ENCODE measurements around the gene TCERG1L. TPM values are rescaled to one million over a fixed set of nuclear protein-coding genes. Genes with fewer than 3 reads are reported as not detected.

TCERG1L gene
- total RNA-seq, 1 donor from 2014 or later: not detected

GRCh38 chr10:131274133-131274880, 37.2 kb downstream of the TCERG1L start:
- H3K36me3 ChIP-seq: no peaks in the 10 kb centered on the region
- intact Hi-C loops (cut with DNase I): no loop called here
- TF ChIP-seq, protein P1, sequence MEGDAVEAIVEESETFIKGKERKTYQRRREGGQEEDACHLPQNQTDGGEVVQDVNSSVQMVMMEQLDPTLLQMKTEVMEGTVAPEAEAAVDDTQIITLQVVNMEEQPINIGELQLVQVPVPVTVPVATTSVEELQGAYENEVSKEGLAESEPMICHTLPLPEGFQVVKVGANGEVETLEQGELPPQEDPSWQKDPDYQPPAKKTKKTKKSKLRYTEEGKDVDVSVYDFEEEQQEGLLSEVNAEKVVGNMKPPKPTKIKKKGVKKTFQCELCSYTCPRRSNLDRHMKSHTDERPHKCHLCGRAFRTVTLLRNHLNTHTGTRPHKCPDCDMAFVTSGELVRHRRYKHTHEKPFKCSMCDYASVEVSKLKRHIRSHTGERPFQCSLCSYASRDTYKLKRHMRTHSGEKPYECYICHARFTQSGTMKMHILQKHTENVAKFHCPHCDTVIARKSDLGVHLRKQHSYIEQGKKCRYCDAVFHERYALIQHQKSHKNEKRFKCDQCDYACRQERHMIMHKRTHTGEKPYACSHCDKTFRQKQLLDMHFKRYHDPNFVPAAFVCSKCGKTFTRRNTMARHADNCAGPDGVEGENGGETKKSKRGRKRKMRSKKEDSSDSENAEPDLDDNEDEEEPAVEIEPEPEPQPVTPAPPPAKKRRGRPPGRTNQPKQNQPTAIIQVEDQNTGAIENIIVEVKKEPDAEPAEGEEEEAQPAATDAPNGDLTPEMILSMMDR (IDR thresholded peaks at IDR 0.05): no peak
- TF ChIP-seq POLR2A (IDR thresholded peaks at IDR 0.05) (no peak), POLR2AphosphoS5 (IDR thresholded peaks at IDR 0.05; ENCODE audit: insufficient read depth in 1 of 2, low read depth in 1 of 2) (no peak)
- DNase-seq (ENCODE audit: extremely low spot score in 2 of 2): no peak
- no peak overlapping the region for H3K4me3 ChIP-seq
- H3K9me3 ChIP-seq: no peaks in the 10 kb centered on the region
- H3K27ac ChIP-seq: no peak overlapping the region
- no peaks in the 10 kb centered on the region for H3K27me3 ChIP-seq
- no peaks in the 10 kb centered on the region for H3K4me1 ChIP-seq

- intact Hi-C loops (cut with DNase I): no loop called here
- TF ChIP-seq POLR2AphosphoS5 (IDR thresholded peaks at IDR 0.05; ENCODE audit: insufficient read depth in 1 of 2, low read depth in 1 of 2) (no peak), POLR2A (IDR thresholded peaks at IDR 0.05) (no peak)
- TF ChIP-seq, protein P1 (IDR thresholded peaks at IDR 0.05): no peak
Measured at GRCh38 chr10:131273476-131273875, 38.0 kb downstream of the TCERG1L start.

DNA sequence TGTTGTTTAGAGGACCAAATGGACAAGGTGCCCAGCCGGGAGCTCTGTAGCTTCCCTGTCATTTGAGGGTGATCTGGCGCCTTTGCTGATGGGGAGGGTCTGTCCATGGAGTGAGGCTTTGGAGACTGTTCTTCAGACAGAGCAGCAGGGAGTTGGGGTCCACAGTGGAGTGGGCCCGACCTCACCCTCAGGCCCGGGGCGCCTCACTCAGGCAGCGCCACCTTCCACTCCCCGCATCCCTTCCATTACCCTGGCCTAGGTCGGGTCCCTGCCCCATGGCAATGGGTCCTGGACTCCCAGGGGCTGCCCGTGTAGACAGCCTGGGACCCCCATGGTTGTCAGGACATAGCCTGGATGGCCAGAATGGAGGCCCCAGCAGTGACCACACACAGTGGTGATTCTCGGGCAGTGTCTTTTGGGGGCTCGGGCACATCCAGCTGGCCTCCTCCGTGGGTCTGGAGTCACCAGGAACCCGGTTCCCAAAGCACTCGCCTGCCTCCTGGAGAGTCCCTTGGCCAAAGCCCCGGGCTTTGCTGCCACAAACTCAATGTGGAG, 38.5 kb downstream of the TCERG1L start:
- intact Hi-C loops (cut with DNase I): no loop called here
- no peaks in the 10 kb centered on the region for H3K9me3 ChIP-seq
- no peak overlapping the region for H3K27ac ChIP-seq
- H3K4me1 ChIP-seq: no peaks in the 10 kb centered on the region
- DNase-seq (ENCODE audit: extremely low spot score in 2 of 2): peak in 1 of 2 donors; percentile 64
- no peaks in the 10 kb centered on the region for H3K27me3 ChIP-seq
- no peak overlapping the region for H3K4me3 ChIP-seq
- H3K36me3 ChIP-seq: no peaks in the 10 kb centered on the region
- no peak for TF ChIP-seq POLR2AphosphoS5 (IDR thresholded peaks at IDR 0.05; ENCODE audit: insufficient read depth in 1 of 2, low read depth in 1 of 2)
- TF ChIP-seq POLR2A (IDR thresholded peaks at IDR 0.05): no peak
- TF ChIP-seq, protein P1 (IDR thresholded peaks at IDR 0.05): no peak

More at GRCh38 chr10:131273476-131273875, 38.0 kb downstream of the TCERG1L start:
- Histone ChIP-seq H3K27me3 (no peaks in the 10 kb centered on the region), H3K36me3 (no peaks in the 10 kb centered on the region), H3K4me1 (no peaks in the 10 kb centered on the region), H3K27ac (no peak overlapping the region), H3K4me3 (no peak overlapping the region), H3K9me3 (no peaks in the 10 kb centered on the region)
- peak in 1 of 2 donors; percentile 87 for DNase-seq (ENCODE audit: extremely low spot score in 2 of 2)

DNA sequence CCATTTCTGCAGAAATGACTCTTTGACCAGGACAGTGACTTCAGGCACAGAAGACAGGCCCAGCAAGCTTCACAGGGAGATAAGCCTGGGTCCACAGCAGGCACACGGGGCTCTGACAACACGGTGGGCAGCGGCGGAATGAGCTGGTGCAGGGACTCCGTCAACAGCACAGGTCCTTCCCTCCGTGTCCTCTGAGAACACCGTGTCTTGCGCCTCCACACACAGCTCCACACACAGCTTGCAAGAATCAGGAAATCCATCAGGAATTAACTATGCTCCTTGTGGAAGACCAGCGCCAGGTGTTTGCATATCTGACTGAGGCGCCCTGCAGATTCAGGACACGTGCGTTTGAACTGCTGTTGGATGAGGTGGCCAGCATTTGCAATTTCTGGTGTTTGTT, 39.6 kb downstream of the TCERG1L start:
- Histone ChIP-seq H3K4me3 (no peak overlapping the region), H3K9me3 (no peaks in the 10 kb centered on the region), H3K27me3 (no peaks in the 10 kb centered on the region), H3K4me1 (no peaks in the 10 kb centered on the region), H3K27ac (no peak overlapping the region), H3K36me3 (no peaks in the 10 kb centered on the region)
- intact Hi-C loops (cut with DNase I): no loop called here
- TF ChIP-seq, protein P1 (IDR thresholded peaks at IDR 0.05): no peak
- TF ChIP-seq POLR2A (IDR thresholded peaks at IDR 0.05): no peak
- no peak for TF ChIP-seq POLR2AphosphoS5 (IDR thresholded peaks at IDR 0.05; ENCODE audit: insufficient read depth in 1 of 2, low read depth in 1 of 2)
- peak; percentile 44 to 82 for DNase-seq (ENCODE audit: extremely low spot score in 2 of 2)
